Neural crest cell (in vitro differentiated cells): ENCODE results near the gene SYNJ2BP. TPM values are rescaled to one million over a fixed set of nuclear protein-coding genes. Genes with fewer than 3 reads are reported as not detected.

ENCODE experiments used
- DNase-seq: peaks from one replicate; pipeline ENCODE4 v3.0.0; 2021; ENCODE audit warnings: low read depth, mixed read lengths, low spot score
- H3K27ac Mint-ChIP-seq: one replicate; pipeline ENCODE4 v1.8.0; 2021; ENCODE audit warnings: mild to moderate bottlenecking, mixed read lengths; ENCODE audit not compliant: unreplicated experiment
- H3K27me3 Mint-ChIP-seq: 2 replicates; pipeline ENCODE4 v1.8.0; 2021; ENCODE audit warnings: low read depth, mild to moderate bottlenecking, mixed read lengths
- H3K36me3 Mint-ChIP-seq: 2 replicates; pipeline ENCODE4 v1.8.0; 2021; ENCODE audit warnings: low read depth, mild to moderate bottlenecking, mixed read lengths
- H3K4me1 Mint-ChIP-seq: 2 replicates; pipeline ENCODE4 v1.8.0; 2021; ENCODE audit warnings: mixed read lengths
- H3K4me3 Mint-ChIP-seq: one replicate; pipeline ENCODE4 v1.8.0; 2021; ENCODE audit warnings: mild to moderate bottlenecking, mixed read lengths
- H3K9me3 Mint-ChIP-seq: 2 replicates; pipeline ENCODE4 v1.8.0; 2021; ENCODE audit warnings: mixed read lengths
- total RNA-seq: library from RNA; stranded (reverse); gene quantifications from 2 replicates; pipeline ENCODE4 v1.2.1, GENCODE V29; 2021
- TF ChIP-seq, protein P1 (sequence below): fragments of 200-600 bp; sonication (generic); conservative IDR thresholded peaks from 2 replicates; pipeline ENCODE4 v1.5.0; 2021; ENCODE audit warnings: antibody characterized with exemption, mild to moderate bottlenecking

Gene SYNJ2BP
- total RNA-seq, 1 donor from 2014 or later: 27.0 TPM

DNA sequence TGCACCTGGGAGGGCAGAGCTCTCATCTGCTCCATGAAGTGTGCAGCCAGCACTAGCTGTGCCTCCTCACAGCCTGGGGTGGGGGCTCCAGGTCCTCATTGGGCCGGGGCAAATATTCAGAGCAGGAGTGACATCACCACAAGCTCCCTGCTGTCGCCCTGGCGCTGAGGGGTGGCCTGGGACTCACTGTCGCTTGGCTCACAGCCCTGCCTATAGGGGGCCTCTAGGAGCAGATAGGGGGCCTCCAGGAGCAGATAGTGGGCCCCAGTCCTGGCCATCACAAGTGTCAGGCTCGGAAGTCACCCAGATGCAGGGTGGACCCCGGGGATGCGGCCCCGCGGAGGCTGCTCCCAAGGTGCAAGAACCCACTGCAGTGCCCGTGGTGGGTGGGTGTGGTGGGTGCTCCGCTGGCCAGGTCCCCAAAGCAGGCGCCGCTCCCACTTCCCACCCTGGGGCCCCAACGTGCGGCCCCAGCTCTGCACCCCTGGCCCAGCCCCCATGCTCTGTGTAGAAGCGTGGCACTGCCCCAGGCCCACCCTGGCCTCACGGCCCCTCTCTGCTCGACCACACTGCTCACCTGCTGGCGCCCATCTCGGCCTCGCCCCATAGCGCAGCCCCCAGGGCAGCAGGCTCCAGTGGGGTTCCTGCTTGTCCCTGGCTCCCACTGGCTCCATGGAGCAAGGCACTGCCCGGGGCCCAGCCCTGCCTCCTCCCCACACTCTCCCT lies 18.0 kb downstream of the SYNJ2BP start:
- no peak for DNase-seq
- Mint-ChIP-seq H3K9me3 (no peaks in the 10 kb centered on the region), H3K36me3 (peaks cover 2% of the 10 kb centered on the region), H3K4me1 (peaks cover 12% of the 10 kb centered on the region), H3K27me3 (no peaks in the 10 kb centered on the region), H3K4me3 (no peak overlapping the region), H3K27ac (no peak overlapping the region)
- TF ChIP-seq, protein P1, sequence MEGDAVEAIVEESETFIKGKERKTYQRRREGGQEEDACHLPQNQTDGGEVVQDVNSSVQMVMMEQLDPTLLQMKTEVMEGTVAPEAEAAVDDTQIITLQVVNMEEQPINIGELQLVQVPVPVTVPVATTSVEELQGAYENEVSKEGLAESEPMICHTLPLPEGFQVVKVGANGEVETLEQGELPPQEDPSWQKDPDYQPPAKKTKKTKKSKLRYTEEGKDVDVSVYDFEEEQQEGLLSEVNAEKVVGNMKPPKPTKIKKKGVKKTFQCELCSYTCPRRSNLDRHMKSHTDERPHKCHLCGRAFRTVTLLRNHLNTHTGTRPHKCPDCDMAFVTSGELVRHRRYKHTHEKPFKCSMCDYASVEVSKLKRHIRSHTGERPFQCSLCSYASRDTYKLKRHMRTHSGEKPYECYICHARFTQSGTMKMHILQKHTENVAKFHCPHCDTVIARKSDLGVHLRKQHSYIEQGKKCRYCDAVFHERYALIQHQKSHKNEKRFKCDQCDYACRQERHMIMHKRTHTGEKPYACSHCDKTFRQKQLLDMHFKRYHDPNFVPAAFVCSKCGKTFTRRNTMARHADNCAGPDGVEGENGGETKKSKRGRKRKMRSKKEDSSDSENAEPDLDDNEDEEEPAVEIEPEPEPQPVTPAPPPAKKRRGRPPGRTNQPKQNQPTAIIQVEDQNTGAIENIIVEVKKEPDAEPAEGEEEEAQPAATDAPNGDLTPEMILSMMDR: no peak

DNA sequence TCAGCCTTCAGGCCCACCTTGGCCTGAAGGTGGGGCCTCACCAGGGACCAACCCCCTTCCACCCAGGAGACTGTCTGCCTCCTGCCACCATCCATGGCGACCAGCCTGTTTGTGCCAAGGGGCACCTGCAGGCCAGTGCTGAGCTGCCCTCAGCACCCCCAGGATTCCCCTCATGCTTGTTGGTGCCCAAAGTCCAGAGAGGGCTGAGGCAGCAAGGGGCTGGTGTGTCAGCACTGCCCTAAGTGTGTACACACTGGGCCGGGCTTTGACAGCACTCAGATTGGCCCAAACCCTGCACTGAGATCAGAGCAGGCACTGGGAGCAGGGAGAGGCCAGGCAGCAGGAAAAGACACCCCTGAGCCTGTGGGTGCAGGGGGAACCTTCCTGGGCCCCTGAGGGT lies 18.6 kb downstream of the SYNJ2BP start:
- H3K27me3 Mint-ChIP-seq: no peaks in the 10 kb centered on the region
- H3K4me3 Mint-ChIP-seq: no peak overlapping the region
- TF ChIP-seq, protein P1: no peak
- no peak for DNase-seq
- peaks cover 12% of the 10 kb centered on the region for H3K4me1 Mint-ChIP-seq
- H3K36me3 Mint-ChIP-seq: peaks cover 2% of the 10 kb centered on the region
- no peak overlapping the region for H3K27ac Mint-ChIP-seq
- no peaks in the 10 kb centered on the region for H3K9me3 Mint-ChIP-seq

DNA sequence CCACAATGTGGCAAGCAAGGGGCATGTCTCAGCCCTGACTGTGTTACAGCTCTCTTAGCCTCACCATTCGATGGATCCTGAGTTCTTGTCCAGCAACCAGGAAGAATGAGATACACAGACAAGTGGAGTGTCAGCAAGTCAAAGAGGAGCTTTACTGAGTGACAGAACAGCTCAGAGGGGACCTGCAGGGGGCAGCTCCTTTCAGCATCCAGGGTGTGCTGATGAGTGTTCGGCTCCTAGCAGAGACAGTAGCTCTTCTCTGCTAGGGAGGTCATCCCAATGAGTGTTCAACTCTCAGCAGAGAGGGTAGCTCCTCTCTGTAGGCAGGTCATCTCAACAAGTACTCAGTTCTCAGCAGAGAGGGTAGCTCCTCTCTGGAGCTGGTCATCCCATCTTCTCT lies 19.1 kb downstream of the SYNJ2BP start:
- peaks cover 12% of the 10 kb centered on the region for H3K4me1 Mint-ChIP-seq
- no peak overlapping the region for H3K4me3 Mint-ChIP-seq
- H3K27ac Mint-ChIP-seq: no peak overlapping the region
- H3K27me3 Mint-ChIP-seq: no peaks in the 10 kb centered on the region
- peaks cover 3% of the 10 kb centered on the region for H3K9me3 Mint-ChIP-seq
- DNase-seq: no peak
- H3K36me3 Mint-ChIP-seq: peaks cover 7% of the 10 kb centered on the region
- TF ChIP-seq, protein P1: no peak

DNA sequence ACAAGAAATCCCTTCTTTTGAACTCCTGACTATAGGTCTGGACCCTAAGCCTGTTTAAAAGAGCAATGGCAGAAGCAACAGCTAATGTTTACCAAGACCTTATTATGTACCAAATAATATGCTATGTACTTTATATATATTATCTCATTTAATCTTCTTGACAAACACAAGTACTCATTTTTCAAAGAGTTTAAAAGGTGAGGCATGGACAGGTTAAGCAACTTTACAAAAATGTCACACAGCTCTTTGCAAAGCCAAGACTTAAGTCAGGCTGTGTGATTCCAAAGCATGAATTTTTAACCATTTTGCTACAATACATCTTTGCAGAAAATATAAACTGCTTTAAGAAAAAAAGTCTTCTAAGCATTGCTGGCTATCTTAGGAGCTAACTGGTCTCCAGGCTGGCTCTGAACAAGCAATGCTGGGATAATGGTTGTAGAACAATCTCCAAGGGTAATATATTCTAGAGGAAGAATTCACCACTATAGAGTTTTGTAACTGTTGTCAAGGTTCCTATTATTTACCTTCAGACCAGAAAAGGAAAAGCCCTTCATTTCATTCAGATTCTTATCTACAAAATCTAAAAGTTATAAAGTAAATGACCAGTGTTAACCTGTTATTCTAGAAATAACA lies 22.1 kb downstream of the SYNJ2BP start:
- TF ChIP-seq, protein P1: no peak
- peaks cover 12% of the 10 kb centered on the region for H3K4me1 Mint-ChIP-seq

DNA sequence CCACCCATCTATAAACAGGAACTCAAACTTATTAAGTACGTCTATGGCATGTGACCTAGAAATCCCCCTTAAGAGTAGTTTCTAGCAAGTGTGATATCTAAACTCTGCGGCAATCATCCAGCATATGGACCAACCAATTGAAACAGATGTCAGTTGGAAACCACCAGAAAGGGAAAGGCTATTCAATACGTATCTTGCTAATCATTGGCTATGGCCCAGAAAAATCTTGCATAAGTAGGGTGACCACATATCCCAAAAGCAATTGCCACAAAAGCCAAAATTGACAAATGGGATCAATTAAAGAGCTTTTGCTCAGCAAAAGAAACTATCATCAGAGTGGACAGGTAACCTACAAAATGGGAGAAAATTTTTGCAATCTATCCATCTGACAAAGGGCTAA lies 24.2 kb downstream of the SYNJ2BP start:
- TF ChIP-seq, protein P1: no peak
- Mint-ChIP-seq H3K36me3 (peaks cover 15% of the 10 kb centered on the region), H3K9me3 (peaks cover 3% of the 10 kb centered on the region), H3K4me1 (peaks cover 12% of the 10 kb centered on the region), H3K27ac (no peak overlapping the region), H3K4me3 (no peak overlapping the region), H3K27me3 (no peaks in the 10 kb centered on the region)
- DNase-seq: no peak

More for the DNA sequence above, 22.1 kb downstream of the SYNJ2BP start:
- Mint-ChIP-seq H3K9me3 (peaks cover 3% of the 10 kb centered on the region), H3K4me3 (no peak overlapping the region), H3K27me3 (no peaks in the 10 kb centered on the region), H3K36me3 (peaks cover 11% of the 10 kb centered on the region), H3K27ac (no peak overlapping the region)
- no peak for DNase-seq
